Adipocyte (in vitro differentiated cells): ENCODE data around the gene TINAGL1.

ENCODE experiments used
- DNase-seq: peaks from one replicate; pipeline ENCODE4 v3.0.0-alpha.2; 2015; ENCODE audit warnings: low read depth
- H3K27me3 ChIP-seq: replicated peaks from 2 replicates; pipeline ENCODE4 v1.7.0; 2013; ENCODE audit warnings: mild to moderate bottlenecking, low read length, moderate library complexity; ENCODE audit not compliant: control insufficient read depth, insufficient read depth
- H3K36me3 ChIP-seq: 2 replicates; pipeline ENCODE4 v1.7.0; 2013; ENCODE audit warnings: low read length, mild to moderate bottlenecking, moderate library complexity; ENCODE audit not compliant: control insufficient read depth, insufficient read depth, severe bottlenecking
- H3K4me1 ChIP-seq: 2 replicates; pipeline ENCODE4 v1.7.0; 2013; ENCODE audit warnings: mild to moderate bottlenecking, low read length, moderate library complexity; ENCODE audit not compliant: control insufficient read depth, insufficient read depth
- H3K4me3 ChIP-seq: 2 replicates; pipeline ENCODE4 v1.7.0; 2013; ENCODE audit warnings: mild to moderate bottlenecking, low read length, moderate library complexity
- H3K9ac ChIP-seq: 2 replicates; pipeline ENCODE4 v1.7.0; 2013; ENCODE audit warnings: mild to moderate bottlenecking, low read length, moderate library complexity
- H3K9me3 ChIP-seq: 2 replicates; pipeline ENCODE4 v1.7.0; 2013; ENCODE audit warnings: mild to moderate bottlenecking, low read length, moderate library complexity; ENCODE audit not compliant: control insufficient read depth

TINAGL1 gene

GRCh38 chr1:31618916-31619846 lies 42.9 kb downstream of the TINAGL1 start:
- Histone ChIP-seq H3K36me3 (no peaks in the 10 kb centered on the region), H3K9me3 (no peaks in the 10 kb centered on the region), H3K4me1 (no peaks in the 10 kb centered on the region), H3K27me3 (peaks cover 20% of the 10 kb centered on the region), H3K4me3 (no peak overlapping the region), H3K9ac (no peak overlapping the region)
- no peak for DNase-seq

GRCh38 chr1:31620631-31621497 lies 44.5 kb downstream of the TINAGL1 start:
- Histone ChIP-seq H3K4me3 (no peak overlapping the region), H3K27me3 (peaks cover 20% of the 10 kb centered on the region), H3K4me1 (peaks cover 6% of the 10 kb centered on the region), H3K9me3 (no peaks in the 10 kb centered on the region), H3K36me3 (no peaks in the 10 kb centered on the region), H3K9ac (no peak overlapping the region)
- no peak for DNase-seq

- Histone ChIP-seq H3K27me3 (peaks cover 16% of the 10 kb centered on the region), H3K4me3 (no peak overlapping the region), H3K4me1 (peaks cover 12% of the 10 kb centered on the region), H3K9ac (no peak overlapping the region), H3K36me3 (no peaks in the 10 kb centered on the region), H3K9me3 (no peaks in the 10 kb centered on the region)
- no peak for DNase-seq
Measured at GRCh38 chr1:31621498-31621820, 45.1 kb downstream of the TINAGL1 start.

GRCh38 chr1:31621847-31622730 lies 45.8 kb downstream of the TINAGL1 start:
- no peaks in the 10 kb centered on the region for H3K36me3 ChIP-seq
- H3K27me3 ChIP-seq, result peaks cover 10% of the 10 kb centered on the region
- DNase-seq, result no peak
- no peak overlapping the region for H3K9ac ChIP-seq
- no peak overlapping the region for H3K4me3 ChIP-seq
- H3K4me1 ChIP-seq, result peaks cover 19% of the 10 kb centered on the region
- H3K9me3 ChIP-seq, result no peaks in the 10 kb centered on the region

- H3K27me3 ChIP-seq, result peaks cover 7% of the 10 kb centered on the region
- H3K36me3 ChIP-seq, result no peaks in the 10 kb centered on the region
- H3K9ac ChIP-seq, result no peak overlapping the region
- H3K4me3 ChIP-seq, result no peak overlapping the region
- H3K9me3 ChIP-seq, result no peaks in the 10 kb centered on the region
- H3K4me1 ChIP-seq, result peaks cover 30% of the 10 kb centered on the region
- DNase-seq, result no peak
Measured at GRCh38 chr1:31623365-31623764, 47.0 kb downstream of the TINAGL1 start.

GRCh38 chr1:31624309-31624708 lies 48.0 kb downstream of the TINAGL1 start:
- Histone ChIP-seq H3K4me3 (no peak overlapping the region), H3K9ac (no peak overlapping the region), H3K36me3 (peaks cover 5% of the 10 kb centered on the region), H3K27me3 (no peaks in the 10 kb centered on the region), H3K4me1 (peaks cover 30% of the 10 kb centered on the region), H3K9me3 (no peaks in the 10 kb centered on the region)
- DNase-seq, result no peak

- no peak overlapping the region for H3K4me3 ChIP-seq
- H3K9me3 ChIP-seq, result no peaks in the 10 kb centered on the region
- H3K27me3 ChIP-seq, result no peaks in the 10 kb centered on the region
- peaks cover 11% of the 10 kb centered on the region for H3K36me3 ChIP-seq
- peaks cover 30% of the 10 kb centered on the region for H3K4me1 ChIP-seq
- DNase-seq, result no peak
- H3K9ac ChIP-seq, result no peak overlapping the region
Measured at GRCh38 chr1:31624731-31625514, 48.6 kb downstream of the TINAGL1 start.

GRCh38 chr1:31625561-31626222 lies 49.4 kb downstream of the TINAGL1 start:
- Histone ChIP-seq H3K9me3 (no peaks in the 10 kb centered on the region), H3K9ac (peak overlapping the region; percentile 25), H3K4me1 (peaks cover 30% of the 10 kb centered on the region), H3K4me3 (peak overlapping the region; percentile 20), H3K36me3 (peaks cover 19% of the 10 kb centered on the region), H3K27me3 (no peaks in the 10 kb centered on the region)
- DNase-seq, result peak; percentile 42

- H3K27me3 ChIP-seq, result no peaks in the 10 kb centered on the region
- H3K36me3 ChIP-seq, result peaks cover 27% of the 10 kb centered on the region
- DNase-seq, result peak; percentile 63
- peak overlapping the region; percentile 55 for H3K9ac ChIP-seq
- peak overlapping the region; percentile 20 for H3K4me3 ChIP-seq
- H3K9me3 ChIP-seq, result no peaks in the 10 kb centered on the region
- H3K4me1 ChIP-seq, result peaks cover 30% of the 10 kb centered on the region
Measured at GRCh38 chr1:31626223-31627207, 50.2 kb downstream of the TINAGL1 start.
